LNCAP (cell line): ENCODE data around the gene DCANP1.

Source experiments
- TF ChIP-seq, protein P1 (sequence below): fragments of 450-650 bp; IDR thresholded peaks from 2 replicates; pipeline ENCODE4 v1.5.1; 2017; ENCODE audit warnings: mild to moderate bottlenecking

Gene DCANP1

GRCh38 chr5:135435467-135436330, 11.4 kb downstream of the DCANP1 start:
- TF ChIP-seq, protein P1, sequence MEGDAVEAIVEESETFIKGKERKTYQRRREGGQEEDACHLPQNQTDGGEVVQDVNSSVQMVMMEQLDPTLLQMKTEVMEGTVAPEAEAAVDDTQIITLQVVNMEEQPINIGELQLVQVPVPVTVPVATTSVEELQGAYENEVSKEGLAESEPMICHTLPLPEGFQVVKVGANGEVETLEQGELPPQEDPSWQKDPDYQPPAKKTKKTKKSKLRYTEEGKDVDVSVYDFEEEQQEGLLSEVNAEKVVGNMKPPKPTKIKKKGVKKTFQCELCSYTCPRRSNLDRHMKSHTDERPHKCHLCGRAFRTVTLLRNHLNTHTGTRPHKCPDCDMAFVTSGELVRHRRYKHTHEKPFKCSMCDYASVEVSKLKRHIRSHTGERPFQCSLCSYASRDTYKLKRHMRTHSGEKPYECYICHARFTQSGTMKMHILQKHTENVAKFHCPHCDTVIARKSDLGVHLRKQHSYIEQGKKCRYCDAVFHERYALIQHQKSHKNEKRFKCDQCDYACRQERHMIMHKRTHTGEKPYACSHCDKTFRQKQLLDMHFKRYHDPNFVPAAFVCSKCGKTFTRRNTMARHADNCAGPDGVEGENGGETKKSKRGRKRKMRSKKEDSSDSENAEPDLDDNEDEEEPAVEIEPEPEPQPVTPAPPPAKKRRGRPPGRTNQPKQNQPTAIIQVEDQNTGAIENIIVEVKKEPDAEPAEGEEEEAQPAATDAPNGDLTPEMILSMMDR = no peak

DNA sequence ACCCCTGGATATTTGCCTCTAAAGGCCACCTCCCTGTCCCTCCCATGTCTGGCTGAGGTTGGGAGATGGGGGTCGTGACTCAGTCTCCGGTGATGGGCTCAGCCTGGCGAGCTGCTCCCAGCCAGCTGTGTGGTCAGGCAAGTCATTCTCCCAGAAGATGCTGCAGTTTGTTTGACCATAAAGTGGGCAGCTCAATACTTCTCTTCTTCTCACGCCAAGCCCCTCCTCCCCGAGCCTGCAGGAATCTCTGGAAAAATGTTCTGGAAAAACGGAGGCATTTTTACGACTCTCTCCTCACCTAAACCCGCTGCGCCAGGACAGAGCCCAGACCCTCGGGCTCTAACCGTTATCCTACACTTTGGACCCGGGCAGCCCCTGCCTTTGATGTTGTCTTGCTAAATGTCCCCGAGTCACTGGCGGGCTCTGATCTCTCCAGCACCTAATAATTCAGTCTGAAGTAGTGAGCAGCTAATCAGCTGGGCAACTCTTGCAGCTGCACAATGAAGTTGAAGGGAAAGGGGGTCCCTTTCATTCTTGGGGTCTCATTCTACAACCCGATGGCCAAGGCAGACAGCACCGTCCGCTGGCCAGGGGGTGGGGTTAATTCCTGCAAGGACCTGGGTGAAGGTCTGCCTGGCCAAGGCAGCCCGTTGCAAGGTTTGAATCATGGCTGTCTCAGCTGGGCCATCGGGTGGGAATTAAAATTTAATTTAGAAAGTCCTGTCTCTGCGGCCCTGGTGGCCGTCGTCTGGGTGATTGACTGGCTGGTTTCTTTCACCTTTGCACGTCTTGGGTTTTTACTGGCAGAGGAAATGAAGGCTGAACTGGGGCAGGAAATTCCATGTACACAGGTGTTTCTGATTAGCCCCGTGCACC, 12.3 kb downstream of the DCANP1 start:
- TF ChIP-seq, protein P1 = no peak

GRCh38 chr5:135433681-135434426, 13.3 kb downstream of the DCANP1 start:
- TF ChIP-seq, protein P1 = no peak

DNA sequence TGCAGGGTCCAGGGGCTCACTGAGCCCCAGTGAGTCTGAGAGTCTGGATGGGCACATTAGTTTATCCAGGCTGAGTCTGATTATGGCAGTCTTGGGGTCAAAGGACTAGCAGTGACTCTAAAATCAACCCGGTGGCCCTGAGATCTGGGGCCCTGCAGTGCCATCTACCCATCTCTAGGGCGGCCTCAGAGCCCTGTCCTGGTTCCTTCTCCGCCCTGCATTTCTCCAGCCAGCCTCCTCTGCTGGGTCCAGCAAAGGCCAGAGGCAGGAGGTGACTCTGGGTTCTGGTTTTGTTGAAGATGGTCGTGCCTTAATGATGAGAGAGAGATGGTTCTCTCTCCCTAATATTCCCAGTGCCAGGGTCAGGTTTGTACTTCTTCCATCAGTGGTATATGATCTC, 15.0 kb downstream of the DCANP1 start:
- TF ChIP-seq, protein P1 = no peak

- TF ChIP-seq, protein P1 = no peak
These were observed 17.1 kb downstream of the DCANP1 start for GRCh38 chr5:135430135-135430437.

GRCh38 chr5:135429301-135430134, 17.6 kb downstream of the DCANP1 start:
- TF ChIP-seq, protein P1 = no peak
